Mesendoderm (in vitro differentiated cells): ENCODE measurements around the gene JPT1. TPM values are rescaled to one million over a fixed set of nuclear protein-coding genes. Genes with fewer than 3 reads are reported as not detected.

ENCODE experiments used
- DNase-seq: peaks from one replicate; pipeline ENCODE4 v3.0.0; 2013
- H2AK5ac ChIP-seq: 2 replicates; pipeline ENCODE4 v1.6.1; 2013; ENCODE audit warnings: low read length, inconsistent platforms
- H2BK120ac ChIP-seq: 2 replicates; pipeline ENCODE4 v1.6.1; 2013; ENCODE audit warnings: low read depth, mild to moderate bottlenecking, low read length, moderate library complexity, mixed read lengths
- H2BK15ac ChIP-seq: replicated peaks from 2 replicates; pipeline ENCODE4 v1.6.1; 2013; ENCODE audit warnings: low read depth, mild to moderate bottlenecking, moderate library complexity
- H2BK5ac ChIP-seq: 2 replicates; pipeline ENCODE4 v1.6.1; 2013; ENCODE audit warnings: low read length, inconsistent platforms
- H3K18ac ChIP-seq: 2 replicates; pipeline ENCODE4 v1.6.1; 2013; ENCODE audit warnings: mild to moderate bottlenecking, low read length, mixed read lengths
- H3K23ac ChIP-seq: one replicate; pipeline ENCODE4 v1.6.1; 2013; ENCODE audit warnings: low read length
- H3K27ac ChIP-seq: 2 replicates; pipeline ENCODE4 v1.5.1; 2013; ENCODE audit warnings: low read depth, mild to moderate bottlenecking, inconsistent platforms, low read length, moderate library complexity
- H3K27me3 ChIP-seq: 2 replicates; pipeline ENCODE4 v1.6.1; 2013; ENCODE audit warnings: low read length, control low read depth, mild to moderate bottlenecking, inconsistent platforms; ENCODE audit not compliant: insufficient read depth, poor library complexity
- H3K36me3 ChIP-seq: 2 replicates; pipeline ENCODE4 v1.6.1; 2013; ENCODE audit warnings: low read length, inconsistent platforms; ENCODE audit not compliant: control insufficient read depth, insufficient read depth
- H3K4ac ChIP-seq: one replicate; pipeline ENCODE4 v1.6.1; 2013; ENCODE audit warnings: low read depth, mild to moderate bottlenecking, low read length, moderate library complexity
- H3K4me1 ChIP-seq: 2 replicates; pipeline ENCODE4 v1.6.1; 2013; ENCODE audit warnings: low read depth, low read length, inconsistent platforms; ENCODE audit not compliant: control insufficient read depth
- H3K4me2 ChIP-seq: 2 replicates; pipeline ENCODE4 v1.6.1; 2013; ENCODE audit warnings: low read length
- H3K4me3 ChIP-seq: 2 replicates; pipeline ENCODE4 v1.5.1; 2013; ENCODE audit warnings: mild to moderate bottlenecking, low read length
- H3K56ac ChIP-seq: one replicate; pipeline ENCODE4 v1.6.1; 2013; ENCODE audit warnings: low read length
- H3K79me1 ChIP-seq: 2 replicates; pipeline ENCODE4 v1.6.1; 2013; ENCODE audit warnings: low read length, inconsistent platforms
- H3K79me2 ChIP-seq: 2 replicates; pipeline ENCODE4 v1.6.1; 2013; ENCODE audit warnings: mild to moderate bottlenecking, low read length; ENCODE audit not compliant: control insufficient read depth, insufficient read depth
- H3K9ac ChIP-seq: 2 replicates; pipeline ENCODE4 v1.6.1; 2013; ENCODE audit warnings: low read length, inconsistent platforms
- H4K5ac ChIP-seq: one replicate; pipeline ENCODE4 v1.6.1; 2013; ENCODE audit warnings: low read length
- H4K8ac ChIP-seq: one replicate; pipeline ENCODE4 v1.6.1; 2013; ENCODE audit warnings: low read depth, mild to moderate bottlenecking, control low read depth, low read length, moderate library complexity
- WGBS: extraction: QIAGEN DNeasy Blood & Tissue Kit; methylation state at CpG from one replicate; pipeline ENCODE4 v1.1.7; 2013; ENCODE audit warnings: low lambda C conversion rate, missing lambda C conversion rate; ENCODE audit not compliant: insufficient coverage; ENCODE audit errors: extremely low coverage; 5-methylcytosine and 5-hydroxymethylcytosine counted together
- small RNA-seq: library from polyadenylated mRNA; stranded (forward); fragments of <200 nt; extraction: miRNeasy Mini kit (QIAGEN cat#:217004); gene quantifications from one replicate; pipeline ENCODE3, GENCODE V24; 2013; ENCODE audit not compliant: insufficient read depth

Gene JPT1

GRCh38 chr17:75087558-75088453, 66.5 kb downstream of the JPT1 start, which contains the start of gene SLC16A5:
Gene SLC16A5, plus strand, starts transcription at chr17:75087954. Its CDS starts 5,683 bp downstream, at chr17:75093637.
- Histone ChIP-seq H4K8ac (peak within 1 kb of the TSS; percentile 88), H3K23ac (peak within 1 kb of the TSS; percentile 72), H2BK5ac (peak within 1 kb of the TSS; percentile 96), H3K4me3 (peak within 1 kb of the TSS; percentile 66), H2BK15ac (peak within 1 kb of the TSS; percentile 10), H2BK120ac (peak within 1 kb of the TSS; percentile 90), H3K79me2 (peaks cover 20% of the 10 kb centered on the region), H3K79me1 (peaks cover 17% of the 10 kb centered on the region), H2AK5ac (peak within 1 kb of the TSS; percentile 96), H3K18ac (peak within 1 kb of the TSS; percentile 99), H3K56ac (peak within 1 kb of the TSS; percentile 88), H3K4ac (peak within 1 kb of the TSS; percentile 98), H3K27ac (peak within 1 kb of the TSS; percentile 99), H3K36me3 (no peaks in the 10 kb centered on the region), H3K4me2 (peak within 1 kb of the TSS; percentile 64), H4K5ac (peak within 1 kb of the TSS; percentile 50), H3K4me1 (peaks cover 25% of the 10 kb centered on the region), H3K9ac (peak within 1 kb of the TSS; percentile 88), H3K27me3 (no peaks in the 10 kb centered on the region)
- DNase-seq = peak; percentile 98
- no CpG with 5 or more reads among the region's 69 CpGs for WGBS

GRCh38 chr17:75087182-75087557, 67.1 kb downstream of the JPT1 start:
- H4K5ac ChIP-seq = no peak overlapping the region
- H3K4me2 ChIP-seq = peak overlapping the region; percentile 64
- no peaks in the 10 kb centered on the region for H3K27me3 ChIP-seq
- DNase-seq = no peak
- peak overlapping the region; percentile 72 for H2AK5ac ChIP-seq
- peak overlapping the region; percentile 88 for H3K56ac ChIP-seq
- peak overlapping the region; percentile 88 for H3K9ac ChIP-seq
- H3K36me3 ChIP-seq = no peaks in the 10 kb centered on the region
- peak overlapping the region; percentile 99 for H3K27ac ChIP-seq
- H3K79me1 ChIP-seq = peaks cover 14% of the 10 kb centered on the region
- H3K23ac ChIP-seq = peak overlapping the region; percentile 72
- peaks cover 16% of the 10 kb centered on the region for H3K79me2 ChIP-seq
- H3K4me1 ChIP-seq = peaks cover 27% of the 10 kb centered on the region
- H3K4ac ChIP-seq = peak overlapping the region; percentile 49
- H2BK5ac ChIP-seq = peak overlapping the region; percentile 96
- no CpG with 5 or more reads among the region's 12 CpGs for WGBS
- no peak overlapping the region for H2BK15ac ChIP-seq
- peak overlapping the region; percentile 21 for H3K4me3 ChIP-seq
- no peak overlapping the region for H4K8ac ChIP-seq
- peak overlapping the region; percentile 90 for H2BK120ac ChIP-seq
- peak overlapping the region; percentile 62 for H3K18ac ChIP-seq

GRCh38 chr17:75086496-75087181, 67.7 kb downstream of the JPT1 start:
- Histone ChIP-seq H2BK120ac (no peak overlapping the region), H3K36me3 (no peaks in the 10 kb centered on the region), H3K4me2 (no peak overlapping the region), H4K8ac (no peak overlapping the region), H3K23ac (no peak overlapping the region), H3K9ac (no peak overlapping the region), H3K4me1 (peaks cover 24% of the 10 kb centered on the region), H3K56ac (peak overlapping the region; percentile 6), H2BK5ac (no peak overlapping the region), H2BK15ac (no peak overlapping the region), H3K27ac (no peak overlapping the region), H3K27me3 (no peaks in the 10 kb centered on the region), H3K4me3 (no peak overlapping the region), H3K4ac (no peak overlapping the region), H4K5ac (no peak overlapping the region), H3K79me2 (peaks cover 12% of the 10 kb centered on the region), H3K18ac (no peak overlapping the region), H2AK5ac (peak overlapping the region; percentile 94), H3K79me1 (peaks cover 10% of the 10 kb centered on the region)
- no peak for DNase-seq
- WGBS = no CpG with 5 or more reads among the region's 15 CpGs

Small RNA genes within 50 kb of the gene (small RNA-seq; reads per million reads assigned to genes)
- not detected for gene RF00019
